Fibroblast of lung (primary cell): Measurements from ENCODE around the gene WDR37. TPM values are rescaled to one million over a fixed set of nuclear protein-coding genes. Genes with fewer than 3 reads are reported as not detected.

Experiments
- DNase-seq, 2 donors: peaks; one replicate each; pipeline versions ENCODE4 v3.0.0 to v3.0.0-alpha.2; 2010; ENCODE audit warnings: low read depth in 2 of 2
- H2AFZ ChIP-seq: 2 replicates; pipeline ENCODE4 v1.5.1; 2012; ENCODE audit warnings: low read length, control low read depth, inconsistent platforms
- H3K27ac ChIP-seq: 2 replicates; pipeline ENCODE4 v1.5.1; 2011; ENCODE audit warnings: low read length, control low read depth; ENCODE audit not compliant: insufficient read depth
- H3K27me3 ChIP-seq: 2 replicates; pipeline ENCODE4 v1.5.1; 2011; ENCODE audit warnings: mild to moderate bottlenecking, low read length; ENCODE audit not compliant: control insufficient read depth, insufficient read depth
- H3K36me3 ChIP-seq: 2 replicates; pipeline ENCODE4 v1.5.1; 2011; ENCODE audit warnings: low read length; ENCODE audit not compliant: control insufficient read depth, insufficient read depth
- H3K4me1 ChIP-seq: 2 replicates; pipeline ENCODE4 v1.5.1; 2011; ENCODE audit warnings: low read length; ENCODE audit not compliant: control insufficient read depth, insufficient read depth; ENCODE audit errors: extremely low read depth
- H3K4me2 ChIP-seq: 2 replicates; pipeline ENCODE4 v1.5.1; 2011; ENCODE audit warnings: low read length, control low read depth; ENCODE audit not compliant: insufficient read depth; ENCODE audit errors: extremely low read depth
- H3K4me3 ChIP-seq, 4 experiments: fragments of 200-600 bp in 1 of 4; sonication (generic) in 1 of 4; replicated peaks in 1 of 4; 2 replicates each; pipeline ENCODE4 v1.5.1; 2011 to 2016; ENCODE audit warnings: low read length in 4 of 4, low read depth in 3 of 4, mild to moderate bottlenecking in 3 of 4, control low read depth in 2 of 4, inconsistent platforms in 1 of 4, mixed read lengths in 1 of 4; ENCODE audit not compliant: insufficient read depth in 1 of 4; ENCODE audit errors: control extremely low read depth in 1 of 4
- H3K79me2 ChIP-seq: 2 replicates; pipeline ENCODE4 v1.5.1; 2012; ENCODE audit warnings: mild to moderate bottlenecking, low read length, inconsistent platforms; ENCODE audit not compliant: control insufficient read depth, insufficient read depth
- H3K9ac ChIP-seq: 2 replicates; pipeline ENCODE4 v1.5.1; 2011; ENCODE audit warnings: mild to moderate bottlenecking, low read length, control low read depth; ENCODE audit not compliant: insufficient read depth
- H3K9me3 ChIP-seq: 2 replicates; pipeline ENCODE4 v1.5.1; 2012; ENCODE audit warnings: low read depth, low read length; ENCODE audit not compliant: control insufficient read depth, insufficient read depth
- H4K20me1 ChIP-seq: 2 replicates; pipeline ENCODE4 v1.5.1; 2011; ENCODE audit warnings: low read length; ENCODE audit not compliant: control insufficient read depth, insufficient read depth; ENCODE audit errors: extremely low read depth
- CTCF ChIP-seq, 2 donors: IDR thresholded peaks in 1 of 2; conservative IDR thresholded peaks in 1 of 2; 1 replicate in 1 of 2; 2 replicates in 1 of 2; pipeline ENCODE4 v1.5.1; 2011 to 2012; ENCODE audit warnings: low read length in 2 of 2, control low read depth in 1 of 2, inconsistent platforms in 1 of 2, low read depth in 1 of 2, mild to moderate bottlenecking in 1 of 2
- EZH2 ChIP-seq: IDR thresholded peaks from 2 replicates; pipeline ENCODE4 v1.5.1; 2012; ENCODE audit warnings: low read length, control low read depth, mild to moderate bottlenecking; ENCODE audit errors: missing control alignments
- polyA plus RNA-seq, 2 donors: library from polyadenylated mRNA; depleted of rRNA in 1 of 2; stranded (reverse) in 1 of 2; unstranded in 1 of 2; fragments of >200 nt; gene quantifications; 2 replicates each; pipeline ENCODE4 v1.2.1, GENCODE V29; 2011 to 2012; ENCODE audit warnings: missing spikeins in 1 of 2
- total RNA-seq: library from RNA; depleted of rRNA; stranded (reverse); fragments of >200 nt; gene quantifications from 2 replicates; pipeline ENCODE4 v1.2.1, GENCODE V29; 2014

The WDR37 gene
- total and polyA plus RNA-seq, 2 donors (not counting 1 experiment from before 2014, with no cell fraction given): 13.0 to 15.8 TPM

- Histone ChIP-seq H3K4me2 (no peak overlapping the region), H3K4me3 (no peak overlapping the region), H3K79me2 (no peaks in the 10 kb centered on the region), H3K27me3 (no peaks in the 10 kb centered on the region), H3K36me3 (peaks cover 1% of the 10 kb centered on the region), H3K4me1 (no peaks in the 10 kb centered on the region), H3K27ac (no peak overlapping the region), H2AFZ (no peak overlapping the region), H3K9me3 (no peaks in the 10 kb centered on the region), H3K9ac (no peak overlapping the region), H4K20me1 (no peaks in the 10 kb centered on the region)
- no peak for TF ChIP-seq CTCF (conservative IDR thresholded peaks at IDR 0.05 in 1 of 2, IDR thresholded peaks at IDR 0.05 in 1 of 2; ENCODE audit: low read depth in 1 of 2, low read length in 2 of 2)
- TF ChIP-seq EZH2: no peak
- DNase-seq: no peak
Observed at GRCh38 chr10:1029838-1030237, 26.3 kb upstream of the WDR37 start.

GRCh38 chr10:1033601-1034000 is 22.6 kb upstream of the WDR37 start:
- no peak for DNase-seq
- Histone ChIP-seq H3K4me1 (no peaks in the 10 kb centered on the region), H2AFZ (no peak overlapping the region), H3K4me3 (no peak overlapping the region), H3K4me2 (no peak overlapping the region), H3K9me3 (no peaks in the 10 kb centered on the region), H3K27me3 (no peaks in the 10 kb centered on the region), H4K20me1 (no peaks in the 10 kb centered on the region), H3K27ac (no peak overlapping the region), H3K9ac (no peak overlapping the region), H3K36me3 (no peaks in the 10 kb centered on the region), H3K79me2 (no peaks in the 10 kb centered on the region)
- TF ChIP-seq CTCF (conservative IDR thresholded peaks at IDR 0.05 in 1 of 2, IDR thresholded peaks at IDR 0.05 in 1 of 2; ENCODE audit: low read depth in 1 of 2, low read length in 2 of 2) (no peak), EZH2 (no peak)

GRCh38 chr10:1034758-1035157 is 21.4 kb upstream of the WDR37 start:
- no peak overlapping the region for H3K4me3 ChIP-seq
- no peaks in the 10 kb centered on the region for H3K4me1 ChIP-seq
- no peak overlapping the region for H3K27ac ChIP-seq
- H4K20me1 ChIP-seq: no peaks in the 10 kb centered on the region
- H2AFZ ChIP-seq: no peak overlapping the region
- H3K27me3 ChIP-seq: no peaks in the 10 kb centered on the region
- no peaks in the 10 kb centered on the region for H3K9me3 ChIP-seq
- no peaks in the 10 kb centered on the region for H3K79me2 ChIP-seq
- no peaks in the 10 kb centered on the region for H3K36me3 ChIP-seq
- TF ChIP-seq EZH2 (no peak), CTCF (conservative IDR thresholded peaks at IDR 0.05 in 1 of 2, IDR thresholded peaks at IDR 0.05 in 1 of 2; ENCODE audit: low read depth in 1 of 2, low read length in 2 of 2) (no peak)
- H3K9ac ChIP-seq: no peak overlapping the region
- H3K4me2 ChIP-seq: no peak overlapping the region
- no peak for DNase-seq
